ENCODE results near the gene VSTM2L.

DNA sequence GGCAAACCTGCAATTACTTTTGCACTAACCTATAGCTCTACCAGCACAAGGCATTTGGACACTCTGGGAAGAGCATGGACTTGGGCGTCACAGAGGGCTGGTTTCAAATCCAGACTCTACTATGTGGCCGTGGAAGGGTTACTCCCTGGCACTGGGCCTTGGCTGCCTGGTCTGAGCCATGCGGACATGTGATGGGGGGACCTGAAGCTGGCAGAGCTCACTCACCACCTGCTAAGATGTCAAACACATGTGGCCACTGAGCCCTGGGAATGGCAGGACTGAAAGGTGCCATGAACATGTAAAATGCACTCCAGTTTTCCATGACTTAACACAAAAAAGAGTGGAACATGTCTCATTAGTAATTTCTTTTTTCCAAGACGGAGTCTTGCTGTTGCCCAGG, 23.7 kb downstream of the VSTM2L start:
- TF ChIP-seq, protein P1, sequence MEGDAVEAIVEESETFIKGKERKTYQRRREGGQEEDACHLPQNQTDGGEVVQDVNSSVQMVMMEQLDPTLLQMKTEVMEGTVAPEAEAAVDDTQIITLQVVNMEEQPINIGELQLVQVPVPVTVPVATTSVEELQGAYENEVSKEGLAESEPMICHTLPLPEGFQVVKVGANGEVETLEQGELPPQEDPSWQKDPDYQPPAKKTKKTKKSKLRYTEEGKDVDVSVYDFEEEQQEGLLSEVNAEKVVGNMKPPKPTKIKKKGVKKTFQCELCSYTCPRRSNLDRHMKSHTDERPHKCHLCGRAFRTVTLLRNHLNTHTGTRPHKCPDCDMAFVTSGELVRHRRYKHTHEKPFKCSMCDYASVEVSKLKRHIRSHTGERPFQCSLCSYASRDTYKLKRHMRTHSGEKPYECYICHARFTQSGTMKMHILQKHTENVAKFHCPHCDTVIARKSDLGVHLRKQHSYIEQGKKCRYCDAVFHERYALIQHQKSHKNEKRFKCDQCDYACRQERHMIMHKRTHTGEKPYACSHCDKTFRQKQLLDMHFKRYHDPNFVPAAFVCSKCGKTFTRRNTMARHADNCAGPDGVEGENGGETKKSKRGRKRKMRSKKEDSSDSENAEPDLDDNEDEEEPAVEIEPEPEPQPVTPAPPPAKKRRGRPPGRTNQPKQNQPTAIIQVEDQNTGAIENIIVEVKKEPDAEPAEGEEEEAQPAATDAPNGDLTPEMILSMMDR (conservative IDR thresholded peaks at IDR 0.05 in 1 of 2, IDR thresholded peaks at IDR 0.05 in 1 of 2; ENCODE audit: low read depth in 1 of 2, low read length in 2 of 2) = no peak
- TF ChIP-seq EZH2 (IDR thresholded peaks at IDR 0.05; ENCODE audit: low read length, missing control alignments) = no peak

All from fibroblast of lung (primary cell).